ENCODE results near the gene RNF208. TPM values are rescaled to one million over a fixed set of nuclear protein-coding genes. Genes with fewer than 3 reads are reported as not detected.

The RNF208 gene
- total RNA-seq, 4 donors from 2014 or later: 2.3 to 4.5 (median 3.8) TPM

DNA sequence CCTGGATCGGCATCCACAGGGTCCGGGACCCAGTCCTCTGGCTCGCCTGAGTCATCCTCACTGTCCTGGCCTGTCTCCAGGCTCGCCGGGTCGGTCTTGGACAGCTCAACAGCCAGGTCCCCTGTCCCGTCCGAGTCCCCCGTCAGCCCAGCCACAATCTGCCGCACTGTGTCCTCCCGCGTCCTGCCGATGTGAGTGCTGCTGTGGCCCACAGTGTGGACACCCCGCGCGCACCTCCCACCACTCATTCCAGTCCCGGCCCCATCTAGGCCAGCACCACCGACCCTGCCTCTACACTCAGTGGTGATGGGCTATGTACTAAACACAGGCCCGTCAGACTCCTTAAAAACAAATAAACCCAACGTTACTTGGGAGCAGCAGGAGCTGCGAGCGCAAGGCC lies 40.4 kb downstream of the RNF208 start:
- peaks cover 3 to 5% of the 10 kb centered on the region in 2 donors for H3K4me1 ChIP-seq
- H3K4me3 ChIP-seq (replicated peaks in 1 of 3): no peak overlapping the region
- TF ChIP-seq, protein P1, sequence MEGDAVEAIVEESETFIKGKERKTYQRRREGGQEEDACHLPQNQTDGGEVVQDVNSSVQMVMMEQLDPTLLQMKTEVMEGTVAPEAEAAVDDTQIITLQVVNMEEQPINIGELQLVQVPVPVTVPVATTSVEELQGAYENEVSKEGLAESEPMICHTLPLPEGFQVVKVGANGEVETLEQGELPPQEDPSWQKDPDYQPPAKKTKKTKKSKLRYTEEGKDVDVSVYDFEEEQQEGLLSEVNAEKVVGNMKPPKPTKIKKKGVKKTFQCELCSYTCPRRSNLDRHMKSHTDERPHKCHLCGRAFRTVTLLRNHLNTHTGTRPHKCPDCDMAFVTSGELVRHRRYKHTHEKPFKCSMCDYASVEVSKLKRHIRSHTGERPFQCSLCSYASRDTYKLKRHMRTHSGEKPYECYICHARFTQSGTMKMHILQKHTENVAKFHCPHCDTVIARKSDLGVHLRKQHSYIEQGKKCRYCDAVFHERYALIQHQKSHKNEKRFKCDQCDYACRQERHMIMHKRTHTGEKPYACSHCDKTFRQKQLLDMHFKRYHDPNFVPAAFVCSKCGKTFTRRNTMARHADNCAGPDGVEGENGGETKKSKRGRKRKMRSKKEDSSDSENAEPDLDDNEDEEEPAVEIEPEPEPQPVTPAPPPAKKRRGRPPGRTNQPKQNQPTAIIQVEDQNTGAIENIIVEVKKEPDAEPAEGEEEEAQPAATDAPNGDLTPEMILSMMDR (IDR thresholded peaks at IDR 0.05): no peak
- no peak for TF ChIP-seq POLR2A (IDR thresholded peaks at IDR 0.05)
- WGBS, 2 donors: 92 to 94% methylated on average over 16 of the region's 22 CpGs
- H3K9me3 ChIP-seq: no peaks in the 10 kb centered on the region
- DNase-seq: no peak
- no peak overlapping the region for H3K27ac ChIP-seq
- intact Hi-C loops (cut with DNase I): no loop called here
- H3K27me3 ChIP-seq: no peaks in the 10 kb centered on the region
- peaks cover 39 to 69% of the 10 kb centered on the region in 2 donors for H3K36me3 ChIP-seq

DNA sequence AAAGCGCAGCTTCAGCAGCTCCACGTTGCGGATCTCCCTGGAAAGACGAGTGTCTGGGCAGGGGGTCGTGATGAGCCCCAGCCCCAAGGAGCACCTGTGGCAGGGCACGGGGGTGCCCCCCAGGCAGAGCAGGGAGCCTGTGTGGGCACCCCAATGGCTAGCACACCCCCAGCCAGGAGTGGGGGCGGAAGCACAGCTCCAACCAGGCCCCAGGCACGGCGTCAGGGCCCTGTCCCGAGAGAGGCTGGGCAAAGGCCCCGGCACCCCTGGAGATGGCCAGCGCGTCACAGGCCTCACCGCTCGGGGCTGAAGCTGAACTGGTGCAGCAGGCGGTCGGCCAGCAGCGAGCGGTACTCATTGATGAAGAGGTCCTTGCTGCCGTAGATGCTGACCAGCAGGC lies 41.5 kb downstream of the RNF208 start:
- WGBS, 2 donors: 95 to 97% methylated on average over 8 to 16 of the region's 20 CpGs
- no peak for DNase-seq
- Histone ChIP-seq H3K27ac (no peak overlapping the region), H3K27me3 (no peaks in the 10 kb centered on the region), H3K36me3 (peaks cover 39 to 66% of the 10 kb centered on the region in 2 donors), H3K4me1 (no peaks in the 10 kb centered on the region), H3K4me3 (replicated peaks in 1 of 3) (no peak overlapping the region), H3K9me3 (no peaks in the 10 kb centered on the region)
- TF ChIP-seq, protein P1 (IDR thresholded peaks at IDR 0.05): no peak
- TF ChIP-seq POLR2A (IDR thresholded peaks at IDR 0.05): no peak
- intact Hi-C loops (cut with DNase I): no loop called here

DNA sequence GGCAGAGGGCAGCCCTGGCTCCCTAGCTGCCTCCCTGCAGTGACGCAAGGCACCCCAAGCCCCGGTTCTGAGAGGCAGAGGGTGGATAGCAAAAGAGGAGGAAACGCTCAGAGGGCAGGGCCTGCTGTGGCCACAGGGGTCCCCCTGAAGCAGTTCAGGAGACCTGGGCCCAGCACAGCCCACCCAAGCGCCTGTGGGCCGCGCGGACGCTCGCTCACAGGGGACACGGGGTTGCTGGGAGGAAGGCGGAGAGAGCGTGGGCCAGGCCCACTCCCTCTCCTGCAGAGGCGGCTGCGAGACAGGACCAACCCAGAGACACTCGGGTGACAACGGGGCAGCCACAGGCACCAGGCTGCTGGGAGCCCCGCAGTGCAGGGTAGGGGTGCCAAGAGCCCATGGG lies 42.3 kb downstream of the RNF208 start:
- peaks cover 39 to 62% of the 10 kb centered on the region in 2 donors for H3K36me3 ChIP-seq

DNA sequence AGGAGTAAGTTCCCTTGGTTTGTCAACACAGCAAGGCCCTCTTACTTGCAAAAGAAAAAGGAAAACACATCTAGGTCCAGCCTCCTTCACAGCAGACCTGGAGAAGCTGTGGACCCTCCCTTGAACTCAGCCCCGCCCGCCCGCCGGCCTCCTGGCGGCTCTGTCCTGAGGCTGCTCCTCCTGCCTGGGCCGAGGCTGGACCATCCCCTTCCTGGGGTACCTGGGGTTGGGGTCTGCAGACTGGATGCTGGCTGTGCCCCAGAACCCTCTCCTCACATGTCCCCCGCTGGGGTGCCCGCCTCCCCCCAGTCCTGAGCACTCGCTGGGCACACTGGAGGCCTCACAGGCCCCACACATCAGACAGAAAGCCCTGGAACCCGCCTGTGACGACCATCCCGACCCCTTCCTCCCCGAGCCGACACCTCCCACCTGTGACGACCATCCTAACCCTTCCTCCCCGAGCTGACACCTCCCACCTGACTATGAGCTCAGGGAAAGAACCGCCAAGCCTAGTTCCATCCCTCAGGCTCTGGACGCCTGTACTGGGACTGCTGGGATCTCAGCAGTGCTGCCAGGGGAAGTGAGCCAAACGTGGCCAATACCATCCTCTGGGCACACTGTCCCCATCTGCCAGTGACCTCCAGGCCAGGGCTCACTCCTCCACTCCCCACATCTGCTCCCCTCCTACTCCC lies 43.0 kb downstream of the RNF208 start:
- peaks cover 38 to 55% of the 10 kb centered on the region in 2 donors for H3K36me3 ChIP-seq
- intact Hi-C loops (cut with DNase I): no loop called here
- H3K4me3 ChIP-seq (replicated peaks in 1 of 3): no peak overlapping the region
- WGBS, 2 donors: 93 to 95% methylated on average over 17 to 19 of the region's 19 CpGs
- no peak overlapping the region for H3K27ac ChIP-seq
- TF ChIP-seq, protein P1 (IDR thresholded peaks at IDR 0.05): no peak
- no peaks in the 10 kb centered on the region for H3K9me3 ChIP-seq
- H3K4me1 ChIP-seq: no peaks in the 10 kb centered on the region
- no peaks in the 10 kb centered on the region for H3K27me3 ChIP-seq
- DNase-seq: no peak

More for the DNA sequence above, 42.3 kb downstream of the RNF208 start:
- H3K4me1 ChIP-seq: no peaks in the 10 kb centered on the region
- H3K9me3 ChIP-seq: no peaks in the 10 kb centered on the region
- WGBS, 2 donors: 98 to 99% methylated on average over 14 to 17 of the region's 17 CpGs
- intact Hi-C loops (cut with DNase I): no loop called here
- no peaks in the 10 kb centered on the region for H3K27me3 ChIP-seq
- H3K4me3 ChIP-seq (replicated peaks in 1 of 3): no peak overlapping the region
- DNase-seq: no peak
- no peak overlapping the region for H3K27ac ChIP-seq
- TF ChIP-seq, protein P1 (IDR thresholded peaks at IDR 0.05): no peak
- no peak for TF ChIP-seq POLR2A (IDR thresholded peaks at IDR 0.05)

DNA sequence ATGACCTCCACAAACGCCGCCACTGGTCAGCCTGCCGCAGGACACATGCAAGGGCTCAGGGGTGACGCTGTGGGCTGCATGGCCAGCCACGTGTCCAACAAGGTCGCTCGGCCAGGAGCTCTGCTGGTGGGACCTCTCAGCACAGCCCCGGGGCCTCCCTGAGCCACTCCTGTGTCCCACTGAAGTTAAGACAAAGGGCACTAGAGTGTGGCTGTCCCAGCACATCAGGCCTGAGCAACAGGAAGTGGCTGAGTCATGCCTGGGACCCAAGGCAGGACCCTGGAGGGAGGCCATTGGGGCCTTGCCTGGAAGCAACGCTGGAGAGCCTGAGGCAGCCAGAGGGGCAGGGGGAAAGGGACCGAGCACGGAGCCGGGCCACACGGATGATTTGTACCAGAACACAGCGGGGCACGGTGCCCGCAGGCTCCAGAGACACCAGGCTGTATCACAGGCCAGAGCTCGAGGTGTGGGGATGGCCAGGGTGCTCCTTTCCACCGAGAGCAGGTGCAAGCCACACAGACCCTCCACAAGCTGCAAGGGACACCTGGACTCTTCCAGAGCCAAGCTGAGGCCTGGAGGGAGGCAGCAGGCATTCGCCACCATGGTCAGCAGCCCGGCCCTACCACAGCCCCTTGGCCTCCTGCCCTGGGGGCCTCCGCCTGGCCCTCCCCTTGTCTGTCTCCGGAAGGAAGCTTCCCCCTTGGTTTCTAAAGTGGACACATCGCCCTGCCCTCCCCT lies 43.7 kb downstream of the RNF208 start:
- 91 to 94% methylated on average over 15 to 16 of the region's 23 CpGs for WGBS, 2 donors
- no peak overlapping the region for H3K27ac ChIP-seq
- TF ChIP-seq POLR2A (IDR thresholded peaks at IDR 0.05): no peak
- TF ChIP-seq, protein P1 (IDR thresholded peaks at IDR 0.05): no peak
- no peak overlapping the region for H3K4me3 ChIP-seq (replicated peaks in 1 of 3)
- H3K36me3 ChIP-seq: peaks cover 31 to 48% of the 10 kb centered on the region in 2 donors
- DNase-seq: no peak
- intact Hi-C loops (cut with DNase I): no loop called here
- H3K4me1 ChIP-seq: no peaks in the 10 kb centered on the region
- no peaks in the 10 kb centered on the region for H3K27me3 ChIP-seq
- H3K9me3 ChIP-seq: no peaks in the 10 kb centered on the region
